A204.1 (cell line): Measurements from ENCODE around the gene CNOT11.
"Not testable (repeated sequence)": the region's sequence is repeated elsewhere in the genome, so short reads cannot be mapped to it uniquely, and the experiment has no call there.

Experiments
- FAIRE-seq: peaks from 2 replicates; lab custom pipeline; 2012; peaks lifted over from hg19 to GRCh38; lab: Jason Lieb, UNC

CNOT11 gene

GRCh38 chr2:101245468-101245867 lies 7.2 kb upstream of the CNOT11 start:
- FAIRE-seq, result not testable (repeated sequence)

- FAIRE-seq, result not testable (repeated sequence)
Observed at GRCh38 chr2:101248756-101249155, 3.9 kb upstream of the CNOT11 start.

GRCh38 chr2:101249826-101250225 lies 2.9 kb upstream of the CNOT11 start:
- FAIRE-seq, result no peak

GRCh38 chr2:101251246-101251781 lies 1.4 kb upstream of the CNOT11 start:
- not testable (repeated sequence) for FAIRE-seq

GRCh38 chr2:101251844-101252407 lies 760 bp upstream of the CNOT11 start:
- no peak for FAIRE-seq

GRCh38 chr2:101253013-101253702 lies 472 bp downstream of the CNOT11 start:
- FAIRE-seq, result no peak

- FAIRE-seq, result no peak
Observed at GRCh38 chr2:101253703-101254450, 1.2 kb downstream of the CNOT11 start.

- FAIRE-seq, result no peak
Observed at GRCh38 chr2:101255501-101255900, 2.8 kb downstream of the CNOT11 start.

- FAIRE-seq, result no peak
Observed at GRCh38 chr2:101256316-101256715, 3.6 kb downstream of the CNOT11 start.

- FAIRE-seq, result no peak
Observed at GRCh38 chr2:101258804-101259203, 6.1 kb downstream of the CNOT11 start.

- no peak for FAIRE-seq
Observed at GRCh38 chr2:101262142-101262541, 9.5 kb downstream of the CNOT11 start.

GRCh38 chr2:101263377-101263800 lies 10.7 kb downstream of the CNOT11 start:
- no peak for FAIRE-seq

GRCh38 chr2:101264360-101264939 lies 11.8 kb downstream of the CNOT11 start:
- no peak for FAIRE-seq

GRCh38 chr2:101265893-101266499 lies 13.3 kb downstream of the CNOT11 start:
- no peak for FAIRE-seq

- no peak for FAIRE-seq
Observed at GRCh38 chr2:101267671-101268656, 15.3 kb downstream of the CNOT11 start.

- no peak for FAIRE-seq
Observed at GRCh38 chr2:101270700-101271259, 18.1 kb downstream of the CNOT11 start.

- FAIRE-seq, result no peak
Observed at GRCh38 chr2:101272045-101272784, 19.5 kb downstream of the CNOT11 start.

GRCh38 chr2:101273056-101273455 lies 20.4 kb downstream of the CNOT11 start:
- no peak for FAIRE-seq

GRCh38 chr2:101274142-101274541 lies 21.5 kb downstream of the CNOT11 start:
- FAIRE-seq, result no peak

- no peak for FAIRE-seq
Observed at GRCh38 chr2:101277111-101277510, 24.4 kb downstream of the CNOT11 start.
